Right lobe of liver (tissue), 6 donors: ENCODE results near the gene BHLHE23. TPM values are rescaled to one million over a fixed set of nuclear protein-coding genes. Genes with fewer than 3 reads are reported as not detected.

Experiments
- ATAC-seq, 4 donors: fragments of 200-7000 bp; cut with Tn5 transposase; one replicate each; pipeline ENCODE4 v1.9.1; 2020; ENCODE audit warnings: mild to moderate bottlenecking in 4 of 4, moderate library complexity in 4 of 4
- DNase-seq, 3 donors: peaks; one replicate each; pipeline ENCODE4 v3.0.0-alpha.2; 2020
- H3K27ac ChIP-seq, 3 donors: fragments of 200-600 bp; one replicate each; pipeline ENCODE4 v1.8.0; 2022
- H3K27me3 ChIP-seq, 2 donors: fragments of 200-600 bp; one replicate each; pipeline ENCODE4 v1.8.0; 2022
- H3K36me3 ChIP-seq, 4 donors: fragments of 200-600 bp; sonication (generic) in 1 of 4; one replicate each; pipeline versions ENCODE4 v1.5.1 to v1.8.0; 2017 to 2022; ENCODE audit warnings: control low read depth in 1 of 4
- H3K4me1 ChIP-seq, 4 donors: fragments of 200-600 bp; sonication (generic) in 1 of 4; one replicate each; pipeline versions ENCODE4 v1.5.1 to v1.8.0; 2017 to 2022; ENCODE audit warnings: control low read depth in 1 of 4
- H3K4me3 ChIP-seq, 3 donors: fragments of 200-600 bp; one replicate each; pipeline ENCODE4 v1.8.0; 2022
- H3K9me3 ChIP-seq, 4 donors: fragments of 200-600 bp; sonication (generic) in 1 of 4; one replicate each; pipeline versions ENCODE4 v1.5.1 to v1.8.0; 2017 to 2022; ENCODE audit warnings: control low read depth in 1 of 4
- CTCF ChIP-seq, 4 donors: fragments of 200-600 bp in 3 of 4; fragments of 450-650 bp in 1 of 4; IDR thresholded peaks; one replicate each; pipeline versions ENCODE4 v1.5.1 to v1.8.0; 2016 to 2022; ENCODE audit warnings: antibody characterized with exemption in 4 of 4, mild to moderate bottlenecking in 2 of 4
- POLR2A ChIP-seq: fragments of 450-650 bp; IDR thresholded peaks from one replicate; pipeline ENCODE4 v1.6.1; 2017; ENCODE audit warnings: antibody characterized with exemption, mild to moderate bottlenecking
- WGBS: methylation state at CpG from one replicate; pipeline ENCODE4 v1.1.6; 2018; ENCODE audit warnings: low coverage, low lambda C conversion rate; ENCODE audit not compliant: insufficient coverage; ENCODE audit errors: missing lambda C conversion rate; 5-methylcytosine and 5-hydroxymethylcytosine counted together
- intact Hi-C, 2 donors: fragments of 100-400 bp; cut with DNase I; formaldehyde crosslinking; loops; one replicate each; pipeline versions ENCODE4 v1.11.2 to v1.14.1; 2022
- long read RNA-seq: library from polyadenylated mRNA; unstranded; transcript quantifications from one replicate; pipeline ENCODE4 v2.0.0, GENCODE V29; 2019
- total RNA-seq, 6 experiments: library from RNA; depleted of rRNA in 2 of 6; stranded (reverse); fragments of >200 nt in 2 of 6; fragmentation: NEBNext Ultra II Directional in 3 of 6; extraction: Animal tissue kit (Norgen Biotek cat#: 25700) in 3 of 6; gene quantifications; one replicate each; pipeline versions ENCODE4 v1.1.0 to v1.2.4, GENCODE V29; 2016 to 2023
- donor health status: DM: no; HTN: yes; CAD: no.
- donor health status: DM: no; HTN: no; CAD: no.
- donor health status: DM: no; HTN: no; CAD: no.
- donor health status: DM: no; HTN: yes; CAD: no.
- donor health status: DM: no; HTN: yes; CAD: no.

BHLHE23 gene
- total RNA-seq: not detected
- long read RNA-seq: 0 reads

- ATAC-seq (no peak), DNase-seq (no peak)
- Histone ChIP-seq H3K4me3 (no peak within 1 kb of the TSS), H3K4me1 (peaks cover 0 to 7% (median 0%) of the 10 kb centered on the region in 4 donors), H3K9me3 (no peaks in the 10 kb centered on the region), H3K36me3 (no peaks in the 10 kb centered on the region), H3K27ac (no peak within 1 kb of the TSS), H3K27me3 (peaks cover 18 to 56% of the 10 kb centered on the region in 2 donors)
- intact Hi-C loops: loop anchor here (10.0 kb wide), 3 partner anchors 102 to 182 kb away; no protein-coding TSS in a partner anchor
- no peak for TF ChIP-seq CTCF (IDR thresholded peaks at IDR 0.05)
- TF ChIP-seq POLR2A: no peak
- WGBS: 2% methylated on average over 30 of the region's 110 CpGs
Observed at GRCh38 chr20:63006540-63007359, at the start of gene BHLHE23. Gene BHLHE23, minus strand, starts transcription at chr20:63006964. Its CDS starts 190 bp downstream, at chr20:63006774.

GRCh38 chr20:63055575-63056235 is 48.9 kb upstream of the BHLHE23 start:
- TF ChIP-seq CTCF (IDR thresholded peaks at IDR 0.05): no peak
- no peak for TF ChIP-seq POLR2A
- ATAC-seq (peak in 1 of 4 donors; percentile 3), DNase-seq (peak; percentile 12 to 53 (median 41))
- no peaks in the 10 kb centered on the region for H3K9me3 ChIP-seq
- H3K27me3 ChIP-seq: no peaks in the 10 kb centered on the region
- intact Hi-C loops: no loop called here
- H3K27ac ChIP-seq: no peak overlapping the region
- H3K4me3 ChIP-seq: no peak overlapping the region
- peaks cover 0 to 6% (median 0%) of the 10 kb centered on the region in 4 donors for H3K4me1 ChIP-seq
- H3K36me3 ChIP-seq: no peaks in the 10 kb centered on the region
- 15% methylated on average over 4 of the region's 15 CpGs for WGBS

- TF ChIP-seq CTCF (IDR thresholded peaks at IDR 0.05): no peak
- Histone ChIP-seq H3K27me3 (no peaks in the 10 kb centered on the region), H3K27ac (no peak overlapping the region), H3K4me3 (no peak overlapping the region), H3K36me3 (no peaks in the 10 kb centered on the region), H3K4me1 (peaks cover 0 to 6% (median 0%) of the 10 kb centered on the region in 4 donors), H3K9me3 (no peaks in the 10 kb centered on the region)
- DNase-seq (peak; percentile 14 to 45 (median 41)), ATAC-seq (no peak)
- 74% methylated on average over 3 of the region's 11 CpGs for WGBS
- intact Hi-C loops: no loop called here
Observed at GRCh38 chr20:63054681-63055240, 48.0 kb upstream of the BHLHE23 start.

- ATAC-seq (no peak), DNase-seq (peak in 2 of 3 donors; percentile 23 to 27)
- Histone ChIP-seq H3K4me1 (peaks cover 0 to 6% (median 0%) of the 10 kb centered on the region in 4 donors), H3K9me3 (no peaks in the 10 kb centered on the region), H3K27me3 (no peaks in the 10 kb centered on the region), H3K36me3 (no peaks in the 10 kb centered on the region), H3K4me3 (no peak overlapping the region), H3K27ac (no peak overlapping the region)
- WGBS: 45% methylated on average over 6 of the region's 12 CpGs
- intact Hi-C loops: no loop called here
- TF ChIP-seq CTCF (IDR thresholded peaks at IDR 0.05) (no peak), POLR2A (no peak)
Observed at GRCh38 chr20:63054103-63054474, 47.3 kb upstream of the BHLHE23 start.
